ENCODE data around the gene ERF. TPM values are rescaled to one million over a fixed set of nuclear protein-coding genes. Genes with fewer than 3 reads are reported as not detected.

ERF gene
- total RNA-seq, 1 donor from 2014 or later, result 48.1 TPM

DNA sequence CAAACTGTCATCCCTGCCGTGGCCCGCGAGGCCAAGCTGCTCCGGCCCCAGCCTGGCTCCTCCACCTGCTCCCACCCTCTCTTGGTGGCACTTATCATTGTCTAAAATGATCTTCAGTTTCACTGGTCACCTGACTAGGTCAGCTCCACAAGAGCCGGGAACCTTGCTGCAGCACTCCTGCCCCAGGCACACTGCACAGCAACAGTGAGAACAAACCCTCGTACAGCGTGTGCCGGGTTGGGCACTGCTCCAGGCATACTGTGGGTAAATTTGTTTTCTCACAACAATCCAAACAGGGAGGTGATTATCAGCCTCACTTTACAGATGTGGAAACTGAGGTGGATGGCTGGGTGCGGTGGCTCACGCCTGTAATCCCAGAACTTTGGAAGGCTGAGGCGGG lies 46.3 kb downstream of the ERF start:
- CTCF ChIA-PET, result no interaction called here
- Mint-ChIP-seq H3K4me1 (peaks cover 42% of the 10 kb centered on the region), H3K4me3 (no peak overlapping the region), H3K27me3 (no peaks in the 10 kb centered on the region), H3K36me3 (ENCODE audit: low read depth) (peaks cover 75% of the 10 kb centered on the region), H3K9me3 (no peaks in the 10 kb centered on the region), H3K27ac (no peak overlapping the region)
- ATAC-seq (ENCODE audit: low read depth) (no peak), DNase-seq (no peak)
- POLR2A ChIA-PET, result no interaction called here
- TF ChIP-seq, protein P1, sequence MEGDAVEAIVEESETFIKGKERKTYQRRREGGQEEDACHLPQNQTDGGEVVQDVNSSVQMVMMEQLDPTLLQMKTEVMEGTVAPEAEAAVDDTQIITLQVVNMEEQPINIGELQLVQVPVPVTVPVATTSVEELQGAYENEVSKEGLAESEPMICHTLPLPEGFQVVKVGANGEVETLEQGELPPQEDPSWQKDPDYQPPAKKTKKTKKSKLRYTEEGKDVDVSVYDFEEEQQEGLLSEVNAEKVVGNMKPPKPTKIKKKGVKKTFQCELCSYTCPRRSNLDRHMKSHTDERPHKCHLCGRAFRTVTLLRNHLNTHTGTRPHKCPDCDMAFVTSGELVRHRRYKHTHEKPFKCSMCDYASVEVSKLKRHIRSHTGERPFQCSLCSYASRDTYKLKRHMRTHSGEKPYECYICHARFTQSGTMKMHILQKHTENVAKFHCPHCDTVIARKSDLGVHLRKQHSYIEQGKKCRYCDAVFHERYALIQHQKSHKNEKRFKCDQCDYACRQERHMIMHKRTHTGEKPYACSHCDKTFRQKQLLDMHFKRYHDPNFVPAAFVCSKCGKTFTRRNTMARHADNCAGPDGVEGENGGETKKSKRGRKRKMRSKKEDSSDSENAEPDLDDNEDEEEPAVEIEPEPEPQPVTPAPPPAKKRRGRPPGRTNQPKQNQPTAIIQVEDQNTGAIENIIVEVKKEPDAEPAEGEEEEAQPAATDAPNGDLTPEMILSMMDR (IDR thresholded peaks at IDR 0.05), result no peak
- intact Hi-C loops (cut with micrococcal nuclease), result no loop called here

DNA sequence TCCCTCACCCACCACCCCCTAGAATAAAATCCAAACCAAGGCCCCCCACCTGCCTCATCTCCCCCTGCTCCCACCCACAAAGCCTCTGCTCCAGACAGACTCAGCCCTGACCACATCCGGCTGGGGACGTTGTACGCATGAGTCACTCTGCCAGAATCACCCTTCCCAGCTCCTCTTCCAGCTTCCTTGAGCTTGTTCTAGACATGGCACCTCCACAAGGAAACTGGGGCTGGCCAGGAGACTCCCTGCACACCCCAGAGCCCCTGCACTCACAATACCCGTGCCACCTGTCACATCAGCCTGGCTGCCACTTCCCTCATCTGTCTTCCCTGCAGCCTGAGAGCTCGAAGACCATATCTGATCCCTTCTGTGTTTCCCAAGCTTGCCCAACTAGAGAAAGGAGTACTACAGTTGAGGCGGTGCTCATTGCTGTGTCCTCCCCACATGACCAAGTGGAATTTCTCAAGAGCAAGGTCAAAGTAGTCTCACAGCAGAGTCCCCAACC lies 47.1 kb downstream of the ERF start:
- Mint-ChIP-seq H3K4me1 (peaks cover 42% of the 10 kb centered on the region), H3K36me3 (ENCODE audit: low read depth) (peaks cover 74% of the 10 kb centered on the region), H3K9me3 (no peaks in the 10 kb centered on the region), H3K27me3 (no peaks in the 10 kb centered on the region), H3K27ac (peak overlapping the region; percentile 35), H3K4me3 (no peak overlapping the region)
- no peak for DNase-seq
- POLR2A ChIA-PET, result no interaction called here
- ATAC-seq (ENCODE audit: low read depth), result no peak
- CTCF ChIA-PET, result no interaction called here
- intact Hi-C loops (cut with micrococcal nuclease), result no loop called here
- TF ChIP-seq, protein P1 (IDR thresholded peaks at IDR 0.05), result no peak

- no peak overlapping the region for H3K4me3 Mint-ChIP-seq
- intact Hi-C loops (cut with micrococcal nuclease), result no loop called here
Observed at GRCh38 chr19:42206871-42207755, 47.8 kb downstream of the ERF start.

DNA sequence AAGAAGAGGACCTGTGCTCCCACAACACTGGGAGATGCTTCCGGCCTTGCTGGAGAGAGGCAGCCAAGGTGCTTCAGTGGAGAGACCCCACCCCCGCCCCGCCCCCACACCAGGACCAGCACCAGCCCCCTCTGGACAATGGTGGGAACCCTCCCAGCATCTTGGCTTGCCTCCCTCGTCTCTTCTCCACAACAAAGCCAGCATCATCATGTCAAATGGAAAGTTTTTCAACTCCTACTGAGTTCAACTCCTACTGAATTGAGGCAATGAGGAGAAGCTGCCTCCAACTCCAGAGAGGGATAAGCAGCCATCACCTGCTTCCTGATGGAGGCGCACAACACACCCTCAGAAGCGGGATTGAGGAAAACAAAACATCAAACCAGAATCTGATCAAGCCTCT lies 50.3 kb downstream of the ERF start:
- Mint-ChIP-seq H3K4me1 (peaks cover 69% of the 10 kb centered on the region), H3K27me3 (no peaks in the 10 kb centered on the region), H3K4me3 (no peak overlapping the region), H3K27ac (no peak overlapping the region), H3K36me3 (ENCODE audit: low read depth) (peaks cover 72% of the 10 kb centered on the region), H3K9me3 (no peaks in the 10 kb centered on the region)
- ChIA-PET POLR2A (interaction anchor here (0.7 kb wide), 2 partner anchors 12 to 22 kb away, joined by 3 to 5 read pairs; no protein-coding TSS in a partner anchor), CTCF (no interaction called here)
- TF ChIP-seq, protein P1 (IDR thresholded peaks at IDR 0.05), result no peak
- DNase-seq (no peak), ATAC-seq (ENCODE audit: low read depth) (no peak)
- intact Hi-C loops (cut with micrococcal nuclease), result loop anchor here (5.0 kb wide), 2 partner anchors 78 to 92 kb away; no protein-coding TSS in a partner anchor

More at GRCh38 chr19:42206871-42207755, 47.8 kb downstream of the ERF start:
- TF ChIP-seq, protein P1 (IDR thresholded peaks at IDR 0.05), result no peak
- Mint-ChIP-seq H3K27ac (peak overlapping the region; percentile 35), H3K27me3 (no peaks in the 10 kb centered on the region), H3K36me3 (ENCODE audit: low read depth) (peaks cover 73% of the 10 kb centered on the region), H3K9me3 (no peaks in the 10 kb centered on the region), H3K4me1 (peaks cover 47% of the 10 kb centered on the region)
- ATAC-seq (ENCODE audit: low read depth), result no peak
- ChIA-PET CTCF (no interaction called here), POLR2A (no interaction called here)
- DNase-seq, result no peak

DNA sequence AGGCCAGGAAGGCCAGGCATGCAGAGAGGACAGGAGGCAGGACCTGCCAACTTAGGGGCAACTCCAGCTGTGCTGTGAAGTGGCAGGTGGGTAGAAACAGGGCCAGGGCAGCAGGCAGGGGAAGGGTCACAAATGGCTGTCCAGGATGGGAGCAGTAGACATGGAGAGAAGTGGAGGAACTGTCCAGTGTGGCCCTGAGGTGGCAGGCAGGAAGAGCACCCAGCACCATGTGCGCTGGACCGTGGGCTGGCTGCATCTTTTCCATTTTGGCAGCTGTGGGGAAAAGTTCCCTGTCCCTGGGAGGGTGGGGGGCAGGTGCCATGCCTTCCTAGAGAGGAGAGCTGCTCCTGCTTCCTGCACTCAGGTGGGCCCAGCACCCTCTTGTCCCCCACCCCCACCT lies 51.2 kb downstream of the ERF start:
- DNase-seq, result no peak
- POLR2A ChIA-PET, result interaction anchor here (0.6 kb wide), 1 partner anchor 88 kb away, joined by 3 read pairs; no protein-coding TSS in a partner anchor
- Mint-ChIP-seq H3K4me1 (peaks cover 78% of the 10 kb centered on the region), H3K27me3 (no peaks in the 10 kb centered on the region), H3K4me3 (no peak overlapping the region), H3K9me3 (no peaks in the 10 kb centered on the region), H3K36me3 (ENCODE audit: low read depth) (peaks cover 70% of the 10 kb centered on the region), H3K27ac (peak overlapping the region; percentile 93)
- no peak for ATAC-seq (ENCODE audit: low read depth)
- CTCF ChIA-PET, result interaction anchor here (1.0 to 1.1 kb wide), 2 partner anchors 13 to 76 kb away, joined by 3 read pairs; no protein-coding TSS in a partner anchor
- TF ChIP-seq, protein P1 (IDR thresholded peaks at IDR 0.05), result no peak
- intact Hi-C loops (cut with micrococcal nuclease), result loop anchor here (5.0 kb wide), 2 partner anchors 79 to 91 kb away; no protein-coding TSS in a partner anchor

Data from activated B cell treated with CpG ODN at 0.5 μM for 24 hours (primary cell).